Panc1 (cell line): ENCODE data around the gene FGF2. TPM values are rescaled to one million over a fixed set of nuclear protein-coding genes. Genes with fewer than 3 reads are reported as not detected.

ENCODE experiments used
- ATAC-seq: fragments of 200-7000 bp; cut with Tn5 transposase; 2 replicates; pipeline ENCODE4 v1.9.1; 2020; ENCODE audit warnings: mild to moderate bottlenecking, moderate library complexity
- BruUV-seq: library from RNA; stranded (reverse); fragments of 400-500 nt; replicated peaks from 2 replicates; lab custom pipeline; 2021; lab: Mats Ljungman, UMichigan
- CTCF ChIA-PET: fragments of 300-600 bp; sonication (Branson Sonifier 250); formaldehyde crosslinking; loops from one replicate; lab custom pipeline; 2022; ENCODE audit warnings: antibody characterized with exemption; lab: Charles Lee
- POLR2A ChIA-PET: fragments of 300-600 bp; sonication (Branson Sonifier 250); formaldehyde crosslinking; loops from one replicate; lab custom pipeline; 2022; ENCODE audit warnings: antibody characterized with exemption; lab: Charles Lee
- DNase-seq: peaks from one replicate; pipeline ENCODE4 v3.0.0-alpha.2; 2010; ENCODE audit warnings: low read depth, low spot score
- H3K27ac ChIP-seq: 2 replicates; pipeline ENCODE4 v1.5.1; 2011; ENCODE audit warnings: mild to moderate bottlenecking, low read length, inconsistent platforms
- H3K27me3 ChIP-seq: fragments of 200-500 bp; sonication (Bioruptor generic); 2 replicates; pipeline ENCODE4 v1.6.0; 2014; ENCODE audit warnings: low read length, inconsistent platforms; ENCODE audit not compliant: control insufficient read depth, insufficient read depth
- H3K36me3 ChIP-seq: fragments of 200-500 bp; sonication (Bioruptor generic); 2 replicates; pipeline ENCODE4 v1.5.1; 2014; ENCODE audit warnings: inconsistent platforms, mild to moderate bottlenecking, low read length, moderate library complexity; ENCODE audit not compliant: control insufficient read depth, insufficient read depth
- H3K4me1 ChIP-seq: 2 replicates; pipeline ENCODE4 v1.5.1; 2011; ENCODE audit warnings: inconsistent platforms, mild to moderate bottlenecking, low read length, moderate library complexity; ENCODE audit not compliant: control insufficient read depth, insufficient read depth
- H3K4me3 ChIP-seq, 2 experiments: 2 replicates each; pipeline ENCODE4 v1.5.1; 2011 to 2012; ENCODE audit warnings: low read depth in 2 of 2, low read length in 2 of 2, mild to moderate bottlenecking in 2 of 2, inconsistent platforms in 1 of 2, moderate library complexity in 1 of 2
- H3K9me3 ChIP-seq: fragments of 200-500 bp; sonication (Bioruptor generic); 2 replicates; pipeline ENCODE4 v1.5.1; 2014; ENCODE audit warnings: low read depth, mild to moderate bottlenecking, inconsistent platforms, low read length, moderate library complexity; ENCODE audit not compliant: control insufficient read depth, insufficient read depth
- CTCF ChIP-seq: fragments of 450-650 bp; IDR thresholded peaks from 2 replicates; pipeline ENCODE4 v1.5.1; 2017; ENCODE audit warnings: mild to moderate bottlenecking
- POLR2AphosphoS5 ChIP-seq: IDR thresholded peaks from 2 replicates; pipeline ENCODE4 v1.6.1; 2012; ENCODE audit warnings: mild to moderate bottlenecking, low read depth, low read length, moderate library complexity
- REST ChIP-seq, 2 experiments: IDR thresholded peaks; 2 replicates each; pipeline ENCODE4 v1.6.1; 2011 to 2012; ENCODE audit warnings: low read depth in 2 of 2, control low read depth in 1 of 2, low read length in 1 of 2, mild to moderate bottlenecking in 1 of 2, moderate library complexity in 1 of 2; ENCODE audit not compliant: insufficient read depth in 1 of 2
- SIN3A ChIP-seq: IDR thresholded peaks from 2 replicates; pipeline ENCODE4 v1.6.1; 2012; ENCODE audit warnings: low read depth, mild to moderate bottlenecking, low read length, moderate library complexity, borderline replicate concordance; ENCODE audit not compliant: insufficient read depth
- TCF7L2 ChIP-seq: IDR thresholded peaks from 2 replicates; pipeline ENCODE4 v1.6.1; 2011; ENCODE audit warnings: mild to moderate bottlenecking, low read depth, low read length, inconsistent platforms
- in situ Hi-C: cut with HindIII; loops from 2 replicates; pipeline ENCODE4 v1.10.0; 2016; ENCODE audit warnings: low sequenced_read_pairs, low pct_unique_long_range_greater_than_20kb
- intact Hi-C: fragments of 100-400 bp; cut with micrococcal nuclease; formaldehyde crosslinking; loops from one replicate; pipeline ENCODE4 v1.10.0; 2022; ENCODE audit not compliant: unreplicated experiment
- total RNA-seq: library from RNA; stranded (reverse); gene quantifications from one replicate; pipeline ENCODE4 v1.2.1, GENCODE V29; 2021; ENCODE audit not compliant: unreplicated experiment

FGF2 gene
- total RNA-seq, 1 experiment from 2014 or later = 21.7 TPM

- DNase-seq (no peak), ATAC-seq (no peak)
- Histone ChIP-seq H3K27ac (peak overlapping the region; percentile 17; the same call in 1 of the 2 replicates), H3K4me1 (no peaks in the 10 kb centered on the region; the same call in 1 of the 2 replicates), H3K27me3 (no peaks in the 10 kb centered on the region), H3K4me3 (no peak overlapping the region), H3K9me3 (no peaks in the 10 kb centered on the region), H3K36me3 (no peaks in the 10 kb centered on the region)
- BruUV-seq = no TSS peak
- no peak for TF ChIP-seq POLR2AphosphoS5
- TF ChIP-seq TCF7L2 = no peak
- no peak for TF ChIP-seq SIN3A
- TF ChIP-seq CTCF = no peak
- no peak for TF ChIP-seq REST (IDR thresholded peaks at IDR 0.05; ENCODE audit: insufficient read depth in 1 of 2, low read depth in 2 of 2, low read length in 1 of 2)
- in situ Hi-C loops (no loop called here), intact Hi-C loops (no loop called here)
- ChIA-PET POLR2A (no interaction called here), CTCF (no interaction called here)
These were observed 48.6 kb upstream of the FGF2 start for GRCh38 chr4:122777846-122778673.

- CTCF ChIA-PET = no interaction called here
- peaks cover 8% of the 10 kb centered on the region; the same call in 1 of the 2 replicates for H3K4me1 ChIP-seq
These were observed 45.1 kb upstream of the FGF2 start for GRCh38 chr4:122781486-122781885.

More at GRCh38 chr4:122781486-122781885, 45.1 kb upstream of the FGF2 start:
- H3K4me3 ChIP-seq = no peak overlapping the region
- H3K27me3 ChIP-seq = no peaks in the 10 kb centered on the region
- H3K36me3 ChIP-seq = no peaks in the 10 kb centered on the region
- ATAC-seq (no peak), DNase-seq (no peak)
- H3K9me3 ChIP-seq = no peaks in the 10 kb centered on the region
- intact Hi-C loops = loop anchor here (5.0 kb wide), 1 partner anchor 46 kb away; the partner anchor contains the start of gene FGF2
- TF ChIP-seq POLR2AphosphoS5 (no peak), TCF7L2 (no peak), CTCF (no peak), SIN3A (no peak), REST (IDR thresholded peaks at IDR 0.05; ENCODE audit: insufficient read depth in 1 of 2, low read depth in 2 of 2, low read length in 1 of 2) (no peak)
- POLR2A ChIA-PET = no interaction called here
- in situ Hi-C loops = no loop called here
- peak overlapping the region; percentile 74; the same call in 1 of the 2 replicates for H3K27ac ChIP-seq
- no TSS peak for BruUV-seq
